ENCODE data around the gene NLGN1.
"Not testable (repeated sequence)": the region's sequence is repeated elsewhere in the genome, so short reads cannot be mapped to it uniquely, and the experiment has no call there.

Gene NLGN1

DNA sequence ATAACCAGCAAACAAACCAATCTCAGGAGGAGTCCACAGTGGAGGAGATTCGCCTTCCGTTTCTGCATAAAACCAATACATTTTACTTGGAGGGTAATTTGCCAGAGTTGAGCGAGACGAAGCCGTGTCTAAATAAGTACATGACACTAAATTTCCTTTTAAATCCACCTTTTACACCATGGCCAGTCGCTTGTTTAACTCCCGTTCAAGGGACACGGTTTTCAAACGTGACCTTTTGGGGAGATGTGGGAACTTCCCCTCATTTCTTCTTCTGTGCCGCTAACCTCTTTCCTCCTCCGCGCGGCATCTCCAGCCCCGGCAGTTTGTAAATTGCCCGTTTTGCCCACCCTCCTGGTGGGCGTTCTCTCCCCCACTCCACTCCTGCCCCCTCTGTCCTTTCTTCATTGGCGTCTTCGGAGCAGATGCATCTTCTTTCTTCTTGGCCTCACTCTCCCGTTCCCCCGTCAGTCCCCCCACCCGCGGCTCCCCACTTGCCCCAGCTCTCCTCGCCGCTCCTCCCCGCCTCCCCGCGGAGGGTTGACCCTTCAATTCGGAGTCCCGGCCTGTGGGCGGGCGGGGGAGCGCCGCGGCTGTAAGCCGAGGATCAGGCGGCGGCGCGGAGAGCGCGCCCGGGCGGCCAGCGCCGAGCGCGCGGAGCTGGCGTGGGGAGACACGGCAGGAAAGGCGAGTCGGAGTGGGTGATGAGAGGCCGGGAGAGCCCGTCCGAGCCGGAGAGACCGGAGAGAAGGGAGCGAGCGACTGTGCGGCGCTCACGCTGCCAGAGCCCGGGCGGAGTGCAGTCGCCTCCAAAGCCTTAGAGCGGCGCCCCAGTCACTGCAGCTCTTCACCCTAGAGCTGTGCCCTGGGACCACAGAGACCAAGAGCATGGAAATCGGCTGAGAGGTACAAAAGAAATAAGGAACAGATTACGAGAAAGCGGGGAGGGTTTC is at the start of gene NLGN1:
Gene NLGN1, plus strand, starts transcription at position 584 of the 950 bp plus-strand sequence.
- peak; percentile 23 for DNase-seq (ENCODE audit: low read depth)

DNA sequence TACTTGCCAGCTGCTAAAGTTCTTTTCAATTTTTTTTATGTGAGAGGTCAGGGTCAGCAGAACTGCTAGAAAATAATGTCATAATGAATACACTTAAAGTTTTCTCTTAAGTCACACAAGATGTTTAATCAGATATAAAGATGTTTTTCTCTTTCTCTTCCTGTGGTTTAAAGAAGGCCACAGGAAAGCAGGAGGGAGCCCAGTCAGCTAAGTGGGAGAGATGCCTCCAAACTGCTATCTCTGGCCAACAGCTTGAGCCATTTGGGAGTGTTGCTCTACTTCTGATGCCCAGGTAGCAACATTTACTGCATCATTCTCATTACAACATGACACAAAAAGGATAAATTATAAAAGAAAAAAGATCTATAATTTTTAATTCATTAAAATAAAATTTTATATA is 45.7 kb upstream of the NLGN1 start:
- DNase-seq (ENCODE audit: low read depth), result no peak

DNA sequence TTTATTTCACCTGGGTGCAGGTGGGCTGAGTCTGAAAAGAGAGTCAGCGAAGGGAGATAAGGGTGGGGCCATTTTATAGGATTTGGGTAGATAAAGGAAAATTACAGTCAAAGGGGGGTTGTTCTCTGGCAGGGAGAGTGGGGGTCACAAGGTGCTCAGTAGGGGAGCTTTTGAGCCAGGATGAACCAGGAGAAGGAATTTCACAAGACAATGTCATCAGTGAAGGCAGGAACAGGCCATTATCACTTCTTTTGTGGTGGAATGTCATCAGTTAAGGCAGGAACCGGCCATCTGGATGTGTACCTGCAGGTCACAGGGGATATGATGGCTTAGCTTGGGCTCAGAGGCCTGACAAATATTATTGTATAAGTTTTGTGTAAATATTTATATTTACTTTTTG is 44.4 kb upstream of the NLGN1 start:
- DNase-seq (ENCODE audit: low read depth), result not testable (repeated sequence)

DNA sequence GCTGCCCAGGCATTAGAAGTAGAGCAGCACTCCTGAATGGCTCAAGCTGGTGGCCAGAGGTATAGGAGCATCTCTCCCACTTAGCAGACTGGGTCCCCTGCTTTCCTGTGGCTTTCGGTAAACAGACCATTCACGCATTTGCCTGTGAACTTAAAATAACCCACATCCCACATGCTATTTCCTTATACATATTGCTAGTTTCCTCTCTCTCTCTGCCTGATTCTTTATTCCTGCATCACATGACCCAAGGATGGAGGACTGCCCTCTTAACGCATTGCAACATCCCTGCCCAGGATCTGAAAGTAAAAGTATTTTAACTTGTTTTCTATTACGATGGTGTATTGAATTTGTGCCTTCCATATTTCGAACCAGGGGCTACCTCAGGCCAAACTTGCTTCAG is 43.4 kb upstream of the NLGN1 start:
- no peak for DNase-seq (ENCODE audit: low read depth)

DNA sequence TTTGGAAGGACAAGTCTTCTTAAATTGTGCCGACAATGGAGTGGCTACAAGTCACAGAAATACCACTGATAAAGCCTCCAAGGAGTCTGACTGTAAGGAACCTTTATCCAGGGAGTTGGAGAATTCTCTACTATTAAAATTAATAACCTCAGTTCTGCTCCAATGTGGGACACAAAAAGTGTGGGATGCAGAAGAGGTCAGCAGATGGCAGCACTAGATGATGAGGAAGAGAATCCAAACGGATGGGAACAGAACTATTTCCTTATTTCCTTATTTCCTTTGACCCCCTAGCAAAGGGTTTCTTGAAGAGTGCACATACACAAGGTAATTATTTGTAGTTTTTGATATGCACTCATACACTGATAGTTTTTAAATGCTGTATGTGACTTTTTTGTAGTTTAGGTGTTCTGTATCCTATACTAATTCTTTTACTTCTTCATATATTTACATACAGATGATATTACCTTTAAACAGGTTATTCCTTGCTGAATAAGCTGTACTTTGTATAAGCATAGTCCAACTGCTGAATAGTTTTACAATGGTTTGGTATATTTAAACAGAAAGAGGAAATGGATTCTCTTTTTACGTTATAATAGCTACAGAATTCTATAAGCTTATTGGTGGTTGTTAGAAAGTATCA is 25.6 kb upstream of the NLGN1 start:
- peak; percentile 8 for DNase-seq (ENCODE audit: low read depth)

DNA sequence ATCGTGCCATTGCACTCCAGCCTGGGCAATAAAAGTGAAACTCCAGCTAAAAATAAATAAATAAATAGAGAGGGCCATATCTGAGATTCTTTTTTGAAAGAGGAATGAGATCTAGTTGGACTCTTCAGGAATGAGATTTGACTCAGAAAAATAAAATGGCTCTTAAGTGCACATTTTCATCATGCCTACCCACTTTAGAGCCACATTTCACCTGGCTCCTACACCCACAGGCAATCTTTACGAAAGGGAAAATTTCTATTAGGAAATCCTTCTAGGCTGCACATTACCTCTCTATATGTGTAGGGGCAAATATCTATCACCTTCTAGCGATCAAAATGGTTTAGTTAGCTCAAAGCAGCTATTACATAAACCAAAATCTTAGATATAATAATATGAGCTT is 16.9 kb upstream of the NLGN1 start:
- DNase-seq (ENCODE audit: low read depth), result no peak

DNA sequence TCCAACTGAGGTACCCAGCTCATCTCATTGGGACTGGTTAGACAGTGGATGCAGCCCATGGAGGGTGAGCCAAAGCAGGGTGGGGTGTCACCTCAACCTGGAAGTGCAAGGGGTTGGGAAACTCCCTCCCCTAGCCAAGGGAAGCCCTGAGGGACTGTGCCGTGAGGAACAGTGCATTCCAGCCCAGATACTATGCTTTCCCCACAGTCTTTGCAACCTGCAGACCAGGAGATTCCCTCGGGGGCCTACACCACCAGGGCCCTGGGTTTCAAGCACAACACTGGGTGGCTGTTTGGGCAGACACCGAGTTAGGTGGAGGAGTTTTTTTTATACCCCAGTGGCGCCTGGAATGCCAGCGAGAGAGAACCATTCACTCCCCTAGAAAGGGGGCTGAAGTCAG is 15.6 kb upstream of the NLGN1 start:
- DNase-seq (ENCODE audit: low read depth), result not testable (repeated sequence)

DNA sequence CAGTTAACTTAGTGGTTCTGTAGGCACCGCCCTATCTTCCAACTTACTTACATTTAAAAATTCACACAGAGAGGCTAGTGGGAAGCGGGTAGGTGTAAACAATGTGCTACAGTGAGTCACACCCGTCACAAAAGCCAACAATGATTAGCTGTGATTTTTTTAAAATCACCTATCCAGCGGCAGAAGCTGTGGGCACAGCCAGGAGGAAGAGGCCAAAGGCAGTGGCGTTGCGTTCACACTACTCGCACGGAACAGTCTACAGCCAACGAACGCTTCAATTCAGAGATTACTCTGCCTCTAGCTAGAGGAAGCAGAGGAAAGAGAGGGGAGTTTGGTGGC is 2.5 kb upstream of the NLGN1 start:
- peak; percentile 10 for DNase-seq (ENCODE audit: low read depth)

DNA sequence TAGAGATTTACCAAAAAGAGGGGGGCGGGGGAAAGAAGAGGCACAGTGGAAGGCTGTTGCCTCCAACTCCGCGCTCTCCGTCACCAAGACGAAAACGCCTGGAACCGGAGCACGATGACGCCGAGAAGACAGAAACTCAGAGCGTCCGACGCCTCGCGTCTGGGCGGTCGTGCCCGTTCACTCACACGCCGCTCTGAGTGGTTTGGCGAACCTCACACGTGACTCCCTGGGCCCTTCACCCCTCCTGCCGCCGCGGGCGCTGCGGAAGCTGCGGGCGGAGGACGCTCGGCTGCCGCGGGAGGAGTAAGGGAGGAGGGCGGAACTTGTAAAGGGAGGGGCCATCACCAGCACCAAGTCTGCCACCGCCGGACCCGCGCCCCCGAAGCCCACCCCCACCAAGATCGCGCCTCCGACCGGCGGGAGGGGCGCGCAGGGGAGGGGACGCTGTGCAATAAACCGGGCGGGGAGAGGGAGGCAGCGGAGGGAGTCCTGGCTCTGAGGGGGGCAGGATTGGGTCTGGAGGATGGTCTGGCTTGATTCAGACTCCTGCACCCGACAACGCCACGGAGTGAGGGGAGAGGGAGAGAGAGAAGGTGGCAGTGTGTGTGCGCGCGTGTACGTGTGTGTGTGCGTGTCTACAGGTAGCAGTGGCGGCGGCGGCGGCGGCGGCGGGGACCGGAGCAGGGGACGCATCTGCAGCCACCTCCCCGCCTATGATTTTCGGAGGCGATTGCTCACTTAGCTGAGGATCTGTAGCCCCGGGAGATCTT is 1.9 kb upstream of the NLGN1 start:
- DNase-seq (ENCODE audit: low read depth), result peak; percentile 23

DNA sequence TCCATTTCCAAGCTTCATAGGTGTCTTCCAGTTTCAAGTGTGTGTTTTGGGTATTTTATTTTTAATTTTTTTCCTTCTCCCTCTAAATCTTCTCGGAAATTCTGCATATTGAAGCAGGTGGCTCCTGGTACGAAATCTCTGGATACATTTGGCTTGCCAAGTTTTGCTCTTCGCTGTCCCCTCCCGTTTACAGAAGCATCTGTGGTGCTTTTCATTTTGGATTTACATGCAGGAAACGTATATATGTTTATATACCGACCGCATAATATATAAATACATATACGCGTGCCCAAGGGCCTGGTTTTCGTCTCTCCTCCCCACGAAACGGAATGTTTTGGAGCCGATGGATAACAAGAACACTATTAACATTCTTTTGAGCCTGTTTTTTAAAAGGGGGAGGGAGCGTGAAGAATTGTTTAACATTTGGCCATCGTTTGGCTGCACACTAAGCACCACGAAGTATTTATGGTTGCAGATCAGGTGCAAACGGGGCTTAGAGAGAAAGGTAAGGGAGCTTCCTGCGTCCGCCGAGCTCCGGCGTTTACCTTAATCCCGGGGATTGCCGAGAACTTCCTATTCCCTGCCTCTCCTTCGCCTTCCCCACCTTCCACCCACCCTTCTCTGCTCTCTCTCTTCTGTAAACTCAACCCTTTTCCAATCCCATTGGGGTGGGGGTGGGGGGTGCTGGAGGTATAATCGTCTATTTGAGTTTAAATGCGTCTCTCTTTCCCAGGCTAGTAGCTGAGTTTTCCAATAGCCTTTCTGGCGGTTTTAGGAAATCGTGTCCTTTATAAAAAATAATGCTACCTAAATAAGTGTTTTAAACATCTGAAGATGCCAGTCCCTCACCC is 1.1 kb upstream of the NLGN1 start:
- DNase-seq (ENCODE audit: low read depth), result no peak

DNA sequence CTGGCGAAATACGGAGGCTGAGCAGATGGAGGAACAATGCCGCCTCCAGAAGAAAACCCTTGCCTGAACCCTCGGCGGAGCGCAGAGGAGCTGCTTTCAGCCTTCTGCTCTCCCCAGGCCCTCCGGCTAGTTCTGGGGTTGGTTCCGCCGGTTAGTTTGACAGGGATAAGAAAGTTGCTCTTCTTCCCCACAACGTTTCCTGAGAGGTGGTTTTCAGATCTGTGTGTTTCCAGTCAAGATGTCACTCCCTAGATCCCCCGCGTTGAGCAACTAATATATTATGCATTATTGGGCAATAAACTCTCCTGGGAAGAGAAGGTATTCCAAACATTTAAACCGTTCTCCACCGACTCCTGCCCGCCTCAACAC is 551 bp downstream of the NLGN1 start:
- DNase-seq (ENCODE audit: low read depth), result peak; percentile 11

DNA sequence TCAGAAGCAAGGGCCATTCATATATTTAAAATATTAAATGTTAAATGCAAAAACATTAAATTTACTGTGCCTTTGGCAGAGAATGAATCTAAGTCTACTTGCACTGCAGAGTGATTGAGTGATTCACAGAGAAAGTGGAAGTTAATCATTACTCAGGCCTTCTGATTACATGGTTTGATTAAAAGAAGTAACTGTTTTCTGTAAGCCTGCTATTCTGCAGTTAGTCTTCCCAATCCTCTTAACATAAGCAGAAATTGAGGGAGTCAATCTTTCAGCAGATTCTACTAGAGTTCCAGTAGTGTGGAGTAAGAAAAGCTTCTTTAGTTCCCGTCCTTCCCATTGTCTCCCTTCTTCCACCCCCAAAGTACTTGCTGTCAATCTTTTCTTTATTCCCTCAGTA is 1.5 kb downstream of the NLGN1 start:
- no peak for DNase-seq (ENCODE audit: low read depth)

DNA sequence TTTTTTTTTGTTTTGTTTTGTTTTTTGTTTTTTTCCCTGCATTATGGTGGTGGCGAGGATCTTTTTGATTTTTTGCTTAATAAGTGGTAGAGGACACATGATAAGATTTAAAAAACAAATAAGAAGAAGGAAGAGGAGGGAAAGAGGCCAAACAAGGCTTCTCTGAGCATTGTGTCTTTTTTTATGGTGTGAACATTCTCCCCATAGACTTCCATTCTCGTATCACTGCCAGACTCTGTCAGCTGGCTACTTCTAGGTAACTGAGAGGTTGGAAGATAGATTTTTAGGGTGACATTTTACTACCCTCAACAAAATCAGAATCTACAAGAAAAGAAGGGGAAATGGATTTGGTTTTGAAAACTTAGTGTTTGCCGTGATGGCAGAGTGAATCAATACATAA is 3.8 kb downstream of the NLGN1 start:
- no peak for DNase-seq (ENCODE audit: low read depth)

DNA sequence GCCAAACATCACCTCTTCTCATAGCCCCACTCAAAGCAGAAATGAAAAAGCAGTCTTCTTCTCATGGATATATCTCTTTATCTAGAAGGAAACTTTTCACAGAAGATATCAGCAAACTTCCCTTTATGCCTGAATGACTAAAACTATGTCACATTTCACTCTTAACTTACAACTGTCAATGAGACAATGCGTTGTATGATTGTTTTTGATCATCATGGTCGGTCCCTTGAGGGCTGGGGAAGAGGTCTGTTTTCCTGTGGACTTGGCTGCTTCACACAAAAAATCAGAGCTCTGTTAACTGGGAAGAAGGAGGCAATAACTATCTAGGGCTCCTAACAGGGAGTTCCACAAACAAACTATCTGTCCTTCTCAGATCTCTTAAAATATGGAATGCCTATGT is 5.1 kb downstream of the NLGN1 start:
- DNase-seq (ENCODE audit: low read depth), result no peak

DNA sequence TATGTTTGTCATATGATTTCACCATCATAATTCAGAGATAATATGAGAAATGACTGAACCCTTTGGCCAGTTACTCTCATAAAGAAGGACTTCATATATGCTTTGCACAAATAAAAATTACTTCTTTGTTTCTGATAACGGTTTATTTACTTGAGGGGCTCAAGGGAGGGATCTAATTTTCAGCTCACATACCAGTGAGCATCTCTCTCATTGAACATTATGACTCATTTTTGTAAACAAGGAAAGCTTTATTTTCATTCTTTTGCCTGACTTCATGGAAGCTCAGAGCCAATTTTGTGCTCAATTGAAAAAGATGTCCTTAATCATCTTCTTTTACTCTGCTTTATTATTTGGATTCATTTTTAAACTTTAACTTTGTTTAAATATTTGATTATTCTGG is 5.8 kb downstream of the NLGN1 start:
- DNase-seq (ENCODE audit: low read depth), result no peak

DNA sequence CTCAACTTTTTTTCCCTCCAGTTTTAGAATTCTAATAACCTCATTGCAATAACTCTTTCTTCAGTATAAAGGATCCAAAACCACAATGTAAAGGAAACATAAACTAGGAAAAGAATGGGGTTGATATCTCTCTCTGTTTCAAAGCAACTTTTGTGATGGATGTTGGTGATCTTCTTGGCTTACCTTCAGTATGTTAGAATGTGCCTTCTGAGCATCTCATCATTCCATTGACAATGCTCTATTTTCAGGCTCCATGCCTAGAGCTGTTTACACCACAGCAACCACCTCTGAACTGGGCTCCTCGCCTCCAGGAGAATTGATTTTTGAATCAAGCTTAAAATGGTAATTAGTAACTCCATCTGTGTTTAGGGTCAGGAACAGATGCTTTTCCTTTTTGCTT is 6.6 kb downstream of the NLGN1 start:
- DNase-seq (ENCODE audit: low read depth), result no peak

DNA sequence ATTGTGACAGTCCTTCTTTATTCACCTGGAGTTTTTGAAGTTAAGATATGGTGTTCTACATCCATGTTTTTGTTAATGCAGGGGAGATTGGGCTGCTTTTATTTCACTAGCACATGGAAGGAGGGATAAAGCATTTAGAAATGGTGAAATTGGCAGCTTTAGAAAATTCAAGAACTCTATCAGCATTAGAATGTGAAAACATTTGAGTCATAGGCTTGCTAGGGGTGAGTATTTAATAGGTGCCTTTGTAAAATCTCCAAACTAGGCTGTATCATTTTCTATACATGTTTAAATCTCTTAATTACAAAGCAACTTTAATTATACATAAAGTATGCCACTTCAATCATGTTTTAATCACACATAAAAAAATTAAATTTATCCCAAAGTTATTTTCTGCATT is 12.9 kb downstream of the NLGN1 start:
- no peak for DNase-seq (ENCODE audit: low read depth)

DNA sequence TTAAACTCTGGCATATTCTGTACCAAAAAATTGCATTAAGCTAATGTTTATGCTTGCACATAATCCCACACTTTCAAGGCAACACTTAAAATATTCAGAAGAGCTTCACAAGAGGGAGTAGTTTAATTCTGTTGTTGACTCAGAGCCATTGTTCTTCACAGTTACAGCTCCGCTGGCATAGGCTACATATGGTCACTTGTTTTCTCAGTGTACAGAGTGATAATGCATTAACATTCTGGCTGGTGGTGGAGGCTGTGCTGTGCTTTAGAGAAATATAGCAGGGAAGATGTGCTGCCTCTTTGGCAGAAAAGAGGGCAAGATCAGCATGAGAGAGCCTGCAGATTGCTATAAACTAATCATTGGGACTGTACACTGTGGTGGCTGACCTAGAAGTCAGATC is 13.3 kb downstream of the NLGN1 start:
- no peak for DNase-seq (ENCODE audit: low read depth)

DNA sequence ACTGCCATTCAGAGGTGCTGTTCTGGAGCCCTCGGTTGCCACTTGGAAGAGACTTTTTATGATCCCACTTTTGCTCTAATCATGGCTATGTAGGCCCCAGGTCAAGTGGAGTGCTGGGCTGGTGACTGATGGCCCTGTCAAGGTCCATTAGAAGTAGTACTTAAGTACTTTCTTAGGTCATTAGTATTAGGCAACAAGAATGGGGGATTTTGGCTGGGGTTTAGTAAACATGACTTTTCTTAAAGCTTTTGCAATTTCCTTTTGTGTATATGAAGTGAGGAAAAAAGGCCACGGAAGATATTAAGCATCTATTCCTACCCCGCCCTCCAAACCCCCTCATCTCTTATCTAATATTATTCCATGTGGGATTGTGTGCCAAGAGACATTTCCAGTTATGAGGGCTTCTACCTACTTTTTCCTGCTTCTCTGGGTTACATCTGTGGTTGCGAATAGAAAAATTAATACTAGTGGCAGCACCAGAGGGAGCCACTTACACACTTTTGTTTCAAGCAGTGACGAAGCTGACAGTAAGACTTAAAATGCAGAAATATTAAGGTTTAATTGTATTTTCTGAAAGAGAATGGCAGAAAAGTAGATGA is 13.9 kb downstream of the NLGN1 start:
- DNase-seq (ENCODE audit: low read depth), result peak; percentile 15

DNA sequence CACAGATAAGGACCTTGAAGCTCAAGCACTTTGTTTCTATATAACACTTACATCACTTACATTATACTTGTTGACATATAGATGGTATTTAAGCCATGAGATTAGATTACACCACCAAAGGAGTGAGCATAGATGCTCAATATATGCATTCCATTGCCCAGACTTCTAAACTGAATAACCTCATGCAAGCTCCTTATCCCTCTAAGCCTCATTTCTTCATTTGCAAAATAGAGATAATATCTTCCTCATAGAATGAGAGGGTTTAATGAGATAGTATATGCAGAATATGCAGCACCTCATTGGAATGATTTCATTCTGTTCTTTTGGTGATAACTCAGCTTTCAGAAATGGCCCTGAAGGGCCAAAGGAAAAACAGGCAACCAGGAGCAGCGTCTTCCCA is 18.5 kb downstream of the NLGN1 start:
- no peak for DNase-seq (ENCODE audit: low read depth)

DNA sequence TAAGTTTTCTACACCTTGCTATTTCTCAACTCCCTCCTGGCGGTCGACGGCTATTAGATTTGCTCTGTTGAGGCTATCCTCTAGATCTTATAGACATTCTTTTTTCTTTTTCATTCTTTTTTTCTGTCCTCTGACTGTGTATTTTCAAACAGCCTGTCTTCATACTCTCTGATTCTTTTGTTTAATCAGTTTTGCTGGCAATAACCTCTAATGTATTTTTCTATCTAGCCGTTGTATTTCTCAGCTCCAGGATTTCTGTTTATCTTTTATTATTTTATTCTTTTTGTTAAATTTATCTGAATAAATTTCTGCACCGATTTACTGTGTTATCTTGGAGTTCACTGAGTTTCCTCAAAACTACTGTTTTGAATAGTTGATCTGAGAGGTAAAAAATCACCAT is 31.5 kb downstream of the NLGN1 start:
- DNase-seq (ENCODE audit: low read depth), result no peak

DNA sequence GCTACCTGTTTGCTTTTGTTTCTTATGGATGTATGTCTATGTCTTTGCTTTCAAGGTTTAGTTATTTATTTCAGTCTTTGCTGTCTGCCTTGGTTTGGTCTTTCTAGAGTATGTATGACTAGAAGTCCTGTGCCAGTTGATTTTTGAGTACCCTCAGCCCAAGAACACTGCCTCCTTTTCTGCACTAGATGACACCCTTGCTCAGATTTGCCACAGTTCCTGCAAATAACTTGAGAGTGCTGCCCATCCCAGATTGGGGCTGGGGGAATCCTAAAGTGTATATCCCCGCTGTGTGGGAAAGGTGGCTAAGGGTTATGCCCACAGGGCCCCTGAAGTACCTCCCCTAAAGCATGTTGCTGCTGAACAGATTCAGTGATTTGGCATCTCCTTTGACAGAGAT is 32.0 kb downstream of the NLGN1 start:
- no peak for DNase-seq (ENCODE audit: low read depth)
